Measurements from ENCODE around the gene GNB5.
"Not testable (repeated sequence)": the region's sequence is repeated elsewhere in the genome, so short reads cannot be mapped to it uniquely, and the experiment has no call there.

GNB5 gene

DNA sequence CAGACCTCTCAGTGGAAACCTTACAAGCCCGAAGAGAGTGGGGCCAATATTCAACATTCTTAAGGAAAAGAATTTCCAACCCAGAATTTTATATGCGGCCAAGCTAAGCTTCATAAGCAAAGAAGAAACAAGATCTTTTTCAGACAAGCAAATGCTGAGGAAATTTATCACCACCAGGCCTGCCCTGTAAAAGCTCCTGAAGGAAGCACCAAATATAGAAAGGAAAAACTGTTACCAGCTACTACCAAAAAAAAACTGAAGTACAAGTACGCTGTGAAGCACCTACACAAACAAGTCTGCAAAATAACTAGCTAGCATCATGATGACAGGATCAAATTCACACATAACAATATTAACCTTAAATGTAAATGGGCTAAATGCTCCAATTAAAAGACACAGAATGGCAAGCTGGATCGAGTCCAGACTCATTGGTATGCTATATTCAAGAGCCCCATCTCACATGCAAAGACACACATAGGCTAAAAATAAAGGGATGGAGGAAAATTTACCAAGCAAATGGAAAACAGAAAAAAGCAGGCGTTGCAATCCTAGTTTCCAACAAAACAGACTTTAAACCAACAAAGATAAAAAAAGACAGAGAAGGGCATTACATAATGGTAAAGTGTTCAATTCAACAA is 25.6 kb downstream of the GNB5 start:
- DNase-seq (ENCODE audit: low spot score) = not testable (repeated sequence)

DNA sequence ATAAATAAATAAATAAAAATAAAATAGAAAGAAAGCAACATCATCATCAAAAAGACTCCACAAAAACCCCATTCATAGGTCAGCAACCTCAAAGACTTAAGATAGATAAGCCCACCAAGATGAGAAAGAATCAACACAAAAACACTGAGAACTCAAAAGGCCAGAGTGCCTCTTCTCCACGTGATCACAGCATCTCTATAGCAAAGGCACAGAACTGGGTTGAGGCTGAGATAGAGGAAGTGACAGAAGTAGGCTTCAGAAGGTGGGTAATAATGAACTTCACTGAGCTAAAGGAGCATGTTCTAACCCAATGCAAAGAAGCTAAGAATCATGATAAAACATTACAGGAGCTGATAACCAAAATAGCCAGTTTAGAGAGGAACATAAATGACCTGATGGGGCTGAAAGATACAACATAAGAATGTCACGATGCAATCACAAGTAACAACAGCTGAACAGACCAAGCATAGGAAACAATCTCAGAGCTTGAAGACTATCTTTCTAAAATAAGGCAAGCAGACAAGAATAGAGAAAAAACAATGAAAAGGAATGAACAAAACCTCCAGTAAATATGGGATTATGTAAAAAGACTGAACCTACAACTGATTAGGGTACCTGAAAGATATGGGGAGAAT is 26.4 kb downstream of the GNB5 start:
- DNase-seq (ENCODE audit: low spot score) = no peak

DNA sequence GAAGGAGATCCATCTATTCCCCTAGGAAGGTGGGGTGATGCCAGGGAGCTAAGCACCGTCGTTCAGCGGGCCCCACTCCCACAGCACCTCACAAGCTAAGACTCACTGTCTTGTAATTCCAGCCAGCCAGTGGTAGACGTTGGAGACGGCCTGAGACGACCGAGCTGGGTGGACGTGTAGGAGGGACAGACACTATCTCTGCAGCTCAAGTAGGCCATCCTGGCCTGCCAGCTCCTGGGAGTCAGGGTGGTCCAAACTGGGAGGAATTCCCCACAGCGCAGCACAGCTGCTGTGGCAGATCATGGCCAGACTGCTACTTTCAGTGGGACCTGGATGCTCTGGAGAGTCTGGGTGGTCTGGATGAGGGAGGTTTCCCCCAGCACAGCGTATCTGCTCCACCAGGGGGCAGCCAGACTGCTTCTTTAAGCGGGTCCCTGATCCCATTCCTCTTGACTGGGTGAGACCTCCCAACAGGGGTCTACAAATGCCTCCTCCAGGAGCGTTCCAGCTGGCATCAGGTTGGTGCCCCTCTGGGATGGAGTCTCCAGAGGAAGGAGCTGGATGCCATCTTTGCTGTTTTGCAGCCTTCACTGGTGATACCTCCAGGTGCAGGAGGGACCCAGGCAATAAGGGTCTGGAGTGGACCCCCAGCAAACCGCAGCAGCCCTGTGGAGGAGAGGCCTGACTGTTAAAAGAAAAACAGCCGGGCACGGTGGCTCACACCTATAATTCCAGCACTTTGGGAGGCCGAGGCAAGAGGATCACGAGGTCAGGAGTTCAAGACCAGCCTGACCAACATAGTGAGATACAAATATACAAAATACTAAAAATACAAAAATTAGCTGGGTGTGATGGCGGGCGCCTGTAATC is 27.6 kb downstream of the GNB5 start:
- DNase-seq (ENCODE audit: low spot score) = no peak

DNA sequence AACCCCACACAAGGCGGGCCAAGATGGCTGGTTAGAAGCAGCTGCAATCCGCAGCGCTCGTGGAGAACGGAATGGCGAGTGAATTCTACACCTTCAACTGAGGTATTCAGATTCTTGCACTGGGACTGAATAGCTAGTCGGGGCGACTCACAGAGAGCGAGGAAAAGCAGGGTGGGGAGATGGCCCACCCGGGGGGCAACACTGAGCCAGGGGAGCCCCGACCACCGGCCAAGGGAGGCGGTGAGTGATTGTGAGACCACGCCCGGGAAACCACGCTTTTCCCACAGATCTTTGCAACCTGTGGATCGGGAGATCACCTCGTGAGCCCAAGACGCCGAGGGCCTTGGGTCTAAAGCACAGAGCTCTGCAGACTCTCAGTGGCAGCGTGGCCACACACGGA is 28.3 kb downstream of the GNB5 start:
- no peak for DNase-seq (ENCODE audit: low spot score)

DNA sequence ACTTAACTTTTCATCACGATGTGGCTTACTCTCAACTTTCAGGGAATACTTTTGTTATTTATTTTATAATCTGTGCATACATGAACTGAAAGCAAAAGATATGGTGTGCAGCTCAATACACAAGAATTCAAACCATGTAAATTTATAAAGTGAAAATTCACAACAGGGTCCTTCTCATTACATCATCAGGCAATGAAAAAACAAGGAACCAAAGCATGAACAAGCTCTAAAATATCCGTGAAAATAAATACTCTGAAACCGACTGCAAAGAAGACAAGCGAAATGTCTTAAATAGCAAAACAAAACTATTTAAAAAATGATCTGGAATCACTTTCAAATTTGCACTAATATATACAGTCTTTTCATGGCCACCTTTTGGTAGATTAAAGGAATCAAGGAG is 28.9 kb downstream of the GNB5 start:
- no peak for DNase-seq (ENCODE audit: low spot score)

DNA sequence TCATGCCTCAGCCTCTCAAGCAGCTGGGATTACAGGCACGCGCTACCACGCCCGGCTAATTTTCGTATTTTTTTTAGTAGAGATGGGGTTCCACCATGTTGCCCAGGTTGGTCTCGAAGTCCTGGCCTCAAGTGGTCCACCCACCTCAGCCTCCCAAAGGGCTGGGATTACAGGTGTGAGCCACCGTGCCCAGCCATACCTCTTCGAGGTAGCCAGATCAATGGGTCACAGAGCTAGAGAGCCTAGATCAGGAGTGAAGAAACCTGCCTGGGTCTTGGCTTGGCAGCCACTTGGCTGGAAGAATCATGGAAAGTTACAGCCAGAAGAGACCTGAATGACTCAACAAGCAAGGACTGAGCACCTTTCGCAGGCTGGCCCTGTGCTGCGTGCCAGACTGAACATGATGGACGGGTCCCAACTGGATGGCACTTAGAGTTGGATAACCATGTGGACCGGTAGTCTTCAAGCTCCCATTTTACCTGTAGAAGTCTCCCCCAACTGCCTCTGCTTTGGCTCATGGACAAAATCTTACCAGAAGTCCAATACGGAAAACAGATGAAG is 29.7 kb downstream of the GNB5 start:
- no peak for DNase-seq (ENCODE audit: low spot score)

DNA sequence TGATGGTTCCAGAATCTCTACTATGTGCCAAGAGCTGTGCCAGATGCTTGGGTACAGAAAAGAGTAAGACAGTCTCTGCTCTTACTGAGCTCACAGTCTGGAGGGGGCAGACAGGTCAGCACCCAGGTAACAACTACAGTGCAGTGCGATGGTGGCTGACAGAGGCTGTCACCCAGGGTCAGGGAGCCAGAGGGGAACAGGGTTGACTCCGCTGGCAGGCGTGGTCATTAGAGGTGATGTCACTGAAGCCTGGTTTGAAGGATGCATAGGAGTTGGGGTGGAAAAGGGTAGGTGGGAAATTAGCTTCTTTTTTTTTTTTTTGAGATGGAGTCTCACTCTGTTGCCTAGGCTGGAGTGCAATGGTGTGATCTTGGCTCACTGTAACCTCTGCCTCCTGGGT is 31.5 kb downstream of the GNB5 start:
- no peak for DNase-seq (ENCODE audit: low spot score)

DNA sequence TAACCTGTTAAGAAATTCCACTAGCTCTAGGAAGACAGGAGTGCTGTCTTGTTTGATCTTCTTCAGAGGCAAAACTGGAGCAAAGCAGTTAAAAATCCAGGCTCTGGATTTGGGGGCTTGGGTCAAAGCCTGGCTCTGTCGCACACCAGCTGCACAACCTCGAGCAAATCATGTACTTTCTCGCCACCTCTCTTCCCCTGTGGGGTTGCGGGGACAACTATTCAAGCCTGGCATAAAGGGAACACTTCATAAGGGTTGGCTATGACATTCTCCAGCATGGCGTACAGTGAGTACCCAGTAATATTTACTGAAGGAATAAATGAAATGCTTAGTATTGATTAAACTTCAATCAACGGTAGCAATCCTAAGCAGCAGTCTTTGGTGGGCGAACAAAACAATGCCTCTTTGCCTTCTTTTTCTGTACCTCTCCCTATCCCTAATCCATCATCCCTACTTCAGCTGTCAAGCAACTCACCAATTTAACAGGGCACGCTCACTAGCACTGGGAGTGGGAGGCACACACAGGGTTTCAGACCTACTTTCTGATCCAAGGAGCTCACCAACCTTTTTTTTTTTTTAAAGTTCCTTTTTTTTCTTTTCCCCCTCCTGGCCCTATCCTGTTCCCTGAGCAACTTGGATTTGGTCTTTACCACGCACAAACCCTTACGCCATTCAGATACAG is 33.0 kb downstream of the GNB5 start:
- DNase-seq (ENCODE audit: low spot score) = no peak

DNA sequence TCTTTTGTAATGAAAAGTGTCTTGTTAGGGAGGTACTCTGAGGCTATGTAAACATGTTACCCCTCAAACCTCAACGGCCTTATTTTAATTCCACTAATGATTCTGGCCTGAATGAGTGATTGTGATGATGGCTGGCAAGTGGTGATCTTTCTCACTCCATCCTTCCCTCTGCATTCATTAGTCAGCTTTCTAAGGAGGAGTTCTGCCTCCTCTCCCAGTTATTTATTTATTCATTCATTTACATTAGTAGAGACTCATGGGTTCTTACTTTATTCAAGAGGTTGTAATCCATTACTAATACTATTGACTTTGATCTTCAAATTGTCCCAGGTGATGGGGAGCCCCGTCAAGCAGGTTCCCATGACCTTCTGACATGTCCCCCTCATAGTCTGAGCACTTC is 35.3 kb downstream of the GNB5 start:
- DNase-seq (ENCODE audit: low spot score) = no peak

DNA sequence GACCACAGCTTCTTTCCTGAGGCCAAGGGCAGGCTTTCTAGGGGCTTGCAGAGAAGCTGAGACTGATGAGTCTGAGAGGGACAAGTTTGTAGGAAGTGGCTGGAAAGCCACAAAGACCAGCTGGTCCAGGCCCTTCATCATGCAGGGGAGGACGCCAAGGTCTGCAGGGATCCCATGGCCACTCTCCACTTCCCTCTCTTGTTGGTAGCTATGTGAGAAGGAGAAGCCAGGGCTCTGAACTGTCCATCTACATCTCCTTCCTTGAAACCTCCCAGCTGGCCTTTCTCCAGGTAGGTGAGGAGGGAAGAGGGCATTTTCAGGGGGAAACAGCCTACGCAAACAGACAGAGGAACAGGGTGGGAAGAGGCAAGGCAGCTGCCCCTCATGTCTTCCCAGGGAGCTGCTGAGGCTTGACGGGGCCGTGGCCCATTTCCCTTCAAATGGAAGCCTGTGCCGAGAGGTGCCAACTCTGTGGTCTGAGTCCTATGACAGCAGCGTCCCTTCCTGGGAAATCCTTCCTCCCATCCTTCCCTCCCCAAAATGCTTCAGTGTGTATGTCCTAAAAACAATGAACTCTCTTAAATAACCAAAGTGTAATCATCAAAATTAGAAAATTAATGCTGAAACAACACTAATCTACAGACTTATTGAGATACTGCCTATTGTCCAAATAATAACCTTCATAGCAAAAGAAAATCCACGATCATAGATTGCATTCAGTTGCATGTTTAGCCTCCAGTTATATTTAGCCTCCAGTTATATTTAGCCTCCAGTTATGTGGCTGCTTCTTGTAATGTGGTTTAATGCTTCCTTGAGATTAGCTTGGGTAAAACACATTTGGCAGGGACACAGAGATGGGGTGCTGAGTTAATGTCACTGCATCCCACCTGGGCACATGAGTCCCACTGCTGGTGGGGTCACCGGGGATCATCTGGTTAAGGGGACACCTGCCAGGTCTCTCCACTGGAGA is 36.0 kb downstream of the GNB5 start:
- DNase-seq (ENCODE audit: low spot score) = no peak

DNA sequence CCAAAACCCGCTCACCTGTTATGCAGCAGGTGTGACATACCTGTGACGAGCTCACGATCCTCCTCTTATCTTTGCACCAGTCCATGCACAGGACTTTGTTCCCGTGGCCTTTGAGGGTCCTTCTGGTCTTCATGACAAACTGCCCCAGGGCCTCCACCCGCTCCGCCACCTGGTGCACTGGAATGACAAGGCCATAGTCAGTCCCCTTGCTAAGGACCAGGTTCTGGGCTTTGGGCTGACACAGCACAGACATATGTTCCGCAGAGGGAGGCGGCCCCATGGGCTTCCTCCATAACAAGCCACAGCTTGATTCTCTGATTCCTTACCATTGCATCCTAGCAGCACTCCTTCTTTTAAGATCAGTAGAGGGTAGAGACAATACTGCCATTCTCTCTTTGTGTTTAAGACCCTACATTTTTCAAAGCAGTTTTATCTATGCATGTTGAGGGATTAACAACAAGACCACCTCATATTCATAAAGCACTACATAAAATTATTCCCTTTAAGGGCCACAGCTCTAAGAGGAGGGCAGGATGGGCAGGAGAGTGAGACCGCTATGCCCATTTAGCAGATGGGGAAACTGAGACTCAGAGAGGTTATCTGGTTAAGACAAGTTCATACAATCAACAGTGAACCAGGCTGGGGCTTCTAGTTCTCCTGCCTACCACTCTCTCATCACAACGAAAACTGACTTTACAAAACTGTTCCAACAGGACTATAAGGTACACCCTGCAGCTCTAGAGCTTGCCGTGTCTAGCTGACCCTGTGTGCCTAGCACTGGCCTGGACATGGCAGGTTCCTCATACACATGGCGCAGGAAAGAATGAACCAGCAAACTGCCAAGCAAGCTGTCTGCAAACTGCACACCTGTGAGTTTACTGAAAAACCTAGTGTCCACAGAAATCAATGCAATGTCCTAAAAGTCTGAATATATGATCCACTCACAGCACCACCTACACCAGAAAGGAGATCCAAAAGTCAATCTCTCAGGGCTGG is 37.0 kb downstream of the GNB5 start:
- DNase-seq (ENCODE audit: low spot score) = no peak

DNA sequence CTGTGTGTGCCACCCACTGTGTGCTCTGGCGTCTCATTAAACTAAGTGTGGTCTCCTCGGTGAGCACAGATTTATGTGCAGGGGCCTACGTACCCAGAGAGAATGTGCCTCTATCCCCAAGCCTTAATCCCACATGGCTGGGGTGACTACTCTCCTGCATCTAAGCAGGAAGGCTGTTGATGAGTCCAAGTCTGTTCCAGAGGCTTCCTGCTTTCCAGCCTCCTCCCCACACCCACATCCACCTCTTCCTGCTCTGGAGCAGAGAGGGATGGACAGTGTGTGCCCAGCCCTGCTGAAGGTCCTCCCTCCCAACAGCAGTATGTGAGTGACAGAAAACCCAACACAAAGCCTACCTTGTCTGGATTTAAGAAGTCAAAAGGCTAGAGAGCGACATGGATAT is 39.8 kb downstream of the GNB5 start:
- no peak for DNase-seq (ENCODE audit: low spot score)

DNA sequence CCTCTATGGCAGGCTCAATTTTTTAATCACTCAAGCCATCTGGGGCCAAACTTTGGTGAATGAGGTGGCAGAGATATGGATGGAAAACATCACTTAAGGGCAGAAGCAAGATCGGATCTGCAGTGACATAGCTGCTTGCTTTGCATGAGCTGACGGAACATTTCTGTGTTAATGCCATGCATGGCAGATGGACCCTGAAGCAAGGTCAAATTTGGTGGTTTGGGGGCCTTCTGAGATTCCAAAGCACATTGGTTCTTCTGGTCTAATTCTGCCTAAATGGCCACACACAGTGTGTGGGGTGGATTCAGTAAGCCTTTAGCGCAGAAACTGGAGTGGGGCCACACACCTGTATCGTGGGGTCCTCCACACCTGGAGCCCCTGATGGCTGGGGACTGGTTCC is 40.3 kb downstream of the GNB5 start:
- DNase-seq (ENCODE audit: low spot score) = no peak

DNA sequence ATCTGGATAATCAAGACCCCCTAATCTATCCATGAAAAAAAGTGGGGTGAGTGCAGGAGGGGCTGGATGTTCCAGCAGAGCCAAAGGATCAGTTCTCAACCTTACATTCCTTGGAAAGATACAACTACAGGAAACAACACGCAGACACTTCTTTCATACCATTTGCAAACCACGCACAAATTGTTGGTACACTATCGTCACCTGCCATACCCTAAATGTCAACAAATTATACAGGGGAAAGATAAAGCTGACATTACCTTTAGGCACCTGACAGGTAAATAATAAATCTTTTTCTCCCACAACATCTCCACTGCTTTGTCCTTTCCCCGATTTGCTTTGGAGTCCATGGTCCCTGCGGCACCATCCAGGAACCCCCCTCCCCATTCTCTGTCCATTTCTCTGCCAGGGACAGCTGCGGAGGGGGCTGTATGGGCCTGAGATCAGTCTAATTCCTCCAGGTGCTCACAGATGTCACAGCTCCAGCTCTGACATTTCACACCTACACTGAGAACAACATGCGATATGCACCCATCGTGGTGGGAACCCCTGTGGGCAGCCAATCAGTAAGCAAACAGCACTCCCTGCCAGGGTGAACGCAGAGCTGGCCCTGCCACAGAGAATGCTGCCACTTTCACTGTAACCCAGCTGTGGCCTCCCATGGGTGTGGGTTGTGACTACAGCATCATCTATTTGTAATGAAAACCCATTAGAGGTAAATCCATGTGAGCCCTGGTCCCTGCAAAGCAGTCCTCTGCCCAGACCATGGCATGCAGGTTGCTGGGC is 41.0 kb downstream of the GNB5 start:
- DNase-seq (ENCODE audit: low spot score) = no peak

DNA sequence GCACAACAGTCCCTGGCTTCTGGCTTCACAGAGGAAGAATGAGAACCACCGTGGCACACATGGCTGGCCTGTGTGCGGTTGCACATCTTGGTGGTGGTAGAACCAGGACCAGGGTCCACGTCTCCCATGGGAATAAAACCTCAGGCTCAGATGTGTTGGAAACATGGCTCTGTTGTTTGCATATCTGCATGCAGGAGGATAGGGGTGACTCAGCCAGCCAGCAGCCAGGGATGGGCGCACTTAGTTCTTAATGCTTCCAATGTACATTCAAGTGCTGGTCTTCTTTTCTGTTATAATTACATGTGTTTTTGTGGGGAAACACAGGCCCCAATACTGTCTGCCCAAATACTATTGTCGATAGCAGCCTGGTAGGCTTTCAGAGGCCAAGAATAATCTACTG is 42.8 kb downstream of the GNB5 start:
- no peak for DNase-seq (ENCODE audit: low spot score)

DNA sequence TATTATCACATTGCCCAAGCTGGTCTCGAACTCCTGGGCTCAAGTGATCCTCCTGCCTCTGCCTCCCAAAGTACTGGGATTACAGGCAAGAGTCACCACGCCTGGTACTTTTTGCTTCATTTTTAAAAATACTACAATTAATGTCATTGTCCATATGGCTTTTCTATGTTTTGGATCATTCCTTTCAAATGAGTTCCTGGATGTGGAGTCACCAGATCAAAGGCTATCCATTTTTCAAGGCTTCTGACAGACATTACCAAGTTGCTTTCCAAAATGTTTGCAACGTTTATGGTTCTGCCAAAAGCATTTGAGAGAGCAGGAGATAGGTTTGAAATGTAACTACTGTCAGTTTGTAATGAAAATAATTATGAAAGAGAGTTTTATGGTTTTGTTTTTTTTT is 44.4 kb downstream of the GNB5 start:
- no peak for DNase-seq (ENCODE audit: low spot score)

DNA sequence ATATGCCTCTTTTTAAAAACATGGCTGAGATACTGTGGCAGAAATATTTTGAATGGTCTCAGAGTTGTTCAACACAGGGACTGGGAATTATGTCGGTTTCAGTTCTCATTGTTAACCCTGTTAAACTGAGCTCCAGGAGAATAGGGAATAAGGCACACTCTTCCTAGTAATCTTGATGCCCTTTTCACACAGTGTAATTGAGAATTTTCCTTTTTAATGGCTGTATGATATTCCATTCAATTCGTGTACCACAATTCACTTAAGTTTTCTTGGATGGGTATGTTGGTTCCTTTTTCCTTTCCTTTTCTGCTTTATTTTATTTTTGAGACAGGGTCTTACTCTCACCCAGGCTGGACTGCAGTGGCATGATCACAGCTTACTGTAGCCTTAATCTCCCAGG is 44.9 kb downstream of the GNB5 start:
- DNase-seq (ENCODE audit: low spot score) = no peak

DNA sequence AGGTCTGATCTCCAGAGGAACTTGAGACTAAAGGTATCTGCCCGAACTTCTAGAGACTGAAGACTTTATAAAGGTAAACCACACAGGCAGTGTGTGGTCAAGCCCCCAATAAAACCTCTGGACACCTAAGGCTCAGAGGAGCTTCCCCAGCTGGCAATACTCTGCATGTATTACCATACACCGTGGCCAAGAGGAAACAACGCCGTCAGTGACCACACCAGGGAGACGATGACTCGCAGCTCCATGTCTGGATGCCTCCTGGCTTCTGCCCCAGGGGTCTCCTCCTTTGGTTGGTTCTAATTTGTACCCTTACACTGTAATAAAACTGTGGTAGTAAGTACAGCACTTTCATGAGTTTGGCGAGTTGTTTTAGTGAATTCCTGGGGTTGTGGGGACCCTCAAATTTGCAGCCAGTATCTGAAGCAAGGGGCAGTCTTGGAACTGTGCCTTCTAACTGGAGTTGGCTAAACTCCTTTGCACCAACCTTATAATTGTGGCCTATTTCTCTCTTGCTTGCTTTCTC is 46.5 kb downstream of the GNB5 start:
- DNase-seq (ENCODE audit: low spot score) = peak; percentile 51

DNA sequence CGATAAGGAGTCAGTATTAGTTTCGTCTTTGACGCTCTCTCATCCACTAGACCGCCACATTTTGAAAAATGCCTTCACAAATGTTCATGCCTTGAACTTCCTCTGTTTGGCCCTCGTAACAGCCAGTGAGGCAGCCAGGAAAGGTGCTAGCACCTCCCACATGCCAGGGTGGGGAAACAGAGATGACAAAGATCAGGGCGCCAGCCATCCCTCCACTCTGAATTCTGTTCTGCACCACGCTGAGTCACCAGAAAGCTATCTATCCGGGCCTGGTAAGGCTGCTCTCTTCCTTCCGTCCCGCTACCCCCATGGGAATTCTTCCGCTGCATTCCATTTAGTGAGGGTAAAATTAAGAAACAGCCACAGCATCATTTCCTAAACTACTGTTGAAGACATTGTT is 47.3 kb downstream of the GNB5 start:
- DNase-seq (ENCODE audit: low spot score) = peak; percentile 86

Measured in kidney tubule cell (primary cell).